NCI-H510A treated with DMSO at 0.1 percent for 48 hours (cell line): ENCODE results near the gene MYT1.
A peak's percentile ranks its signal among the peaks of the same experiment; 100 is the strongest.

Source experiments
- DNase-seq: peaks from one replicate; lab custom pipeline; 2025; lab: John Stamatoyannopoulos, UW

MYT1 gene

GRCh38 chr20:64153861-64154589 lies 10.2 kb upstream of the MYT1 start:
- no peak for DNase-seq

- no peak for DNase-seq
Observed at GRCh38 chr20:64154590-64155257, 9.5 kb upstream of the MYT1 start.

DNA sequence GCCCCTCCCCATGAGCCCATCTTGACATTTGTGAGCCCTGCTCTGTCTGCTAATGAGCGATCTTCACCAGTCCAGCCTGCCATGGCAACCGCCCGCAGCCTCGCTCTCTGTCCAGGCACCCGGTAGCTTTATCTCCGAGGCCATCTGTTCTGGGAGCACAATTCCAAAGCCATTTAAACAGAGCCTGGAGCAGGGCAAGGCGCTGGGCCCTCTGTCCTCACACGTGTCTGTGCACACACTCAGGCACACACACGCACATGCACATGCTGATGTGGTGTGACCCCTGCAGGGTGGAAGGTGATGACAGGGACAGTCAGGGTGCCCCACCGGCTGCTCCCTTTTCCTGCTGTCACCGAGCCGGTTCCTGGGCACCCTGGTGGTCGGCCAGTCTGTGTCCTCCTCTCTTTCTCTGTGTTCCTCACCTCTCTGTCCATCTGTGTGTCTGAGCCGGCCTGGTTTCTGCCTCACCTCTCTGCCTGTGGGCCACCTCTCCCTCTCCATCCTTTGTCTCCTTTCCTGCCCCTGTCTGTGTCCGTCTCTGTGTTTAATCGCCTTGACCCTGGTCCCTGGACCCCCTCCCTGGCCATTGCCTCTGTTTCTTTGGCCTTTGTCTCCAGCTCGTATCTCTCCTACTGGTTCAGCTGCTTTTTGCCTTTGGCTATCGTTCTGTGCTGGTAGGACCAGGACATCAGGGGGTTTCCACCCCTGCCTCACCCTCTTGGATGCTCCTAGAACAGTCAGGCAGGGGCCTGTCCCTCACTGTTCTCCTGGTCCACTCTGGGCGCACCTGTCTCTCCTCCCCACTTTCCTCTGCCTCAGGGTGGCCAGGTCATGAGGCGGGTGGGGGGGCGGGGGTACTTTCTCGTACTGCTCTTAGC lies 8.8 kb upstream of the MYT1 start:
- no peak for DNase-seq

GRCh38 chr20:64156136-64156885 lies 7.9 kb upstream of the MYT1 start:
- DNase-seq = peak; percentile 85

GRCh38 chr20:64156886-64157875 lies 7.1 kb upstream of the MYT1 start:
- DNase-seq = no peak

DNA sequence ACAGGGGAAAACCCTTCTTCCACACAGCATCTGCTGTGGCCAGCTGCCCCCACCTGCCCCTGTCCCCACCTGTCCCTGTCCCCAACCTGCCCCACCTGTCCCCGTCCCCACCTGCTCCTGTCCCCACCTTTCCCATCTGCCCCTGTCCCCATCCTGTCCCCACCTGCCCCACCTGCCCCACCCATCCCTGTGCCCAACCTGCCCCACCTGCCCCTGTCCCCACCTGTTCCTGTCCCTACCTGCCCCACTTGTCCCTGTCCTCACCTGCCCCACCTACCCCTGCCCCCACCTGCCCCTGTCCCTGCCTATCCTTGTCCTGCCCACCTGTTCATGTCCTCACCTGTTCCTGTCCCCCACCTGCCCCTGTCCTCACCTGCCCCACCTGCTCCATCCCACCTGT lies 6.4 kb upstream of the MYT1 start:
- DNase-seq = no peak

DNA sequence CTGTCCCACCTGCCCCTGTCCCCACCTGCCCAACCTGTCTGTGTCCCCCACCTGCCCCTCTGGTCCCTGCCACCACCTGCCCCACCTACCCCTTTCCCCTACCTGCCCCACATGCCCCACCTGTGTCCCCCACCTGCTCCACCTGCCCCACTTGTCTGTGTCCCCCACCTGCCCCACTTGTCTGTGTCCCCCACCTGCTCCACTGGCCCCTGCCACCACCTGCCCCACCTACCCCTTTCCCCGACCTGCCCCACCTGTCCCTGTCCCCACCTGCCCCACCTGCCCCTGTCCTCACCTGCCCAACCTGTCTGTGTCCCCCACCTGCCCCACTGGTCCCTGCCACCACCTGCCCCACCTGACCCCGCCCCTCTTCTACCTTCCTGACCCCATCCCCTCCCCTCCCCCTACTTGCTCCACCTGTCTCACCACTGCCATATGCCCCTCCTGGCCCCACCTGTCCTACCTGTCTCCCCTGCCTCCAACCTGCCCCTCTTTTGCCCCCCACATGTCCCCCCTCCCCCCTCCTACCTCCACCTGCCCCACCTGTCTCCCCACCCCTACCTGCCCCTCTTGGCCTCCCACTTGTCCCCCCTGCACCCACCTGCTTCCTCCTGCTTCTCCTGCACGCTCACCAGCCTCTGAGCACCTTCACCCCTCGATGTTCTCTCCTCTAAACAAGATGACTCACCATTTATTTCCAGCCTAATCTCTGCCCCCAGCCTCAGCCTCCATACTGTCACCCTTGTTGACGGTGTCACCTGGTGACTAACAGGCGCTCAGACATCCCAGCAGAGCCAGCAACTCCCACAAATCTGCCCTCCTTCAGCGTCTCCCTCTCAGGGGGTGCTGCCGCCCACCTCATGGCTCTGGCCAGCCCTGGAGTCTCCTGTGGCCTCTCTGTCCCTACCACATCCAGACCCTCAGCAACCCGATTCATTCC lies 5.6 kb upstream of the MYT1 start:
- DNase-seq = no peak

DNA sequence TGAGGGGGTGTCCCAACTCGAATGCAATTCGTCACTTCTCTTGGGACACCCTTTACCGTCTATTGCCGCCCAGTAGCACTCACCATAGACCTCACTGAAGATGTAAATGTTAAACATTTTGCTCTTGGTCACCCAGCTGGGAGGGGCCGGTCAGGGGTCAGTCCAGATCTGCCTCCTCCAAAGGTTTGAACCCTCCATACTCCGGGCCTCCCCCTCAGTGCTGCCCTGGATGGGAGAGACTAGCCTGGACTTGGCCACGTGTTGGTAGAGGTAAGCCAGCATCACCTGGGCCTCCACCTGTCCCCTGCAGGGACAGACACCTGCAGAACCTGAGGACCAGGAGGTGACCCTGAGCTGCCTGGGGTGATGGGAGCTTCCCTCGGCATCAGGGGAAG lies 5.0 kb upstream of the MYT1 start:
- DNase-seq = no peak

GRCh38 chr20:64159711-64160110 lies 4.5 kb upstream of the MYT1 start:
- DNase-seq = no peak

DNA sequence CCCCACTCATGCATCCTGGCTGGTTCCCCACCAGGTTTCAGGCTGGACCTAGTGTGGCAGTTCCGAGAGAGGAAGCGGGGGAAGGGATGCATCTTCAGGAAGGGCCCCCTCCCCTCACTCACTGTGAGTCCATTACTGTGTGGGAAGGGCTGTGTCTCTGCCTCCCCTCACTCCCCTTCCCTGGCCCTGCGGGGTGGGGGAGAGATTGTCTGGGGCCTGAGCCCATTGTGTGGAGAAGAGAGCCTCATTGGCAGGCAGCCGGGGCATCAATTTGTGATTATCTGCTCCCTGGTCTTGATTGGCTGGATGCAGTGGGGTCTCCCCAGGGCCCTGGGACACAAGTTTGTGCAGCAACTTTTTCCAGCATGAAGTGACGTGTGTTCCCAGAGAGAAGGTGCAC lies 4.1 kb upstream of the MYT1 start:
- DNase-seq = no peak

- DNase-seq = peak; percentile 31
Observed at GRCh38 chr20:64160526-64161355, 3.5 kb upstream of the MYT1 start.

DNA sequence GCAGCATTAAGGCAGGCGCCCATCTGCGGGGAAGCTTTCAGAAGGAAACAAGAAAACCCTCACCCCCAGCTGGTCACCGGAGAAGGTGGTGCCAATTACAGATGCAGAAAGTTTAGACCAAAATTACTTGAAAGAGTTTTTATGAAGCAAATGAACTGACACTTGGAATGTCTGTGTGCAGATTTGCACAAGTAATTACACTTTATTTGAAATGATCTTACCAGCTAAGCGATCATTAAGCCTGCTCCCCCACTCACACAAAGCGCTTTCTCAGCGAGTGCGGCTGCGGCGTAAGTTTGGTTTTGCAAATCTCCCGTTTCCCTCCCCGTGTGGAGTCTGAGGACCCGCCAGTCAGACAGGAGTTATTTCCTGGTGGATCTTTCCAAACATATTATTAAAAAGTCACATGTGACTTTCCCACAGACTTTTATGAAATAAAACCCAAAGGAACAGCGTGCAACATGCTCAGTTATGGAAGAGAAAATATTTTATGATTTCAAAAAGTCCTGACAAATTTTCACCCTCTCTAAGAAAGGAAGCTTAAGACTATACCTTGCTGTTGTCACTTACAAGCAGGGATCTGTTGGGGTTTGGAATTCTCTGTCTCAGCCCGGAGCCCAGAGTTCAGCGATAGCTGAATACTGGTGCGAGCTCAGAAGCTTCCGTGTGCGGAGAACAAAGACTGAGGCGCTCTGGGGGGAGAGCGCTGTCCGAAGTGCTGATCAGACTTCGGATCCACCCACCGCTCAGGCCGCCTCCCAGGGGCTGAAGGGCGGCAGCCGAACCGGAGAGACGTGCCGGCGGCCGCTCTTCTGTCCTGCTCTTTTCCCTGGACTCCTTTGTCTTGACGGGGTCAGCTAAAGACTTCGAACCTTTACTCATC lies 2.7 kb upstream of the MYT1 start:
- peak; percentile 49 for DNase-seq

- DNase-seq = no peak
Observed at GRCh38 chr20:64162239-64162910, 1.9 kb upstream of the MYT1 start.

DNA sequence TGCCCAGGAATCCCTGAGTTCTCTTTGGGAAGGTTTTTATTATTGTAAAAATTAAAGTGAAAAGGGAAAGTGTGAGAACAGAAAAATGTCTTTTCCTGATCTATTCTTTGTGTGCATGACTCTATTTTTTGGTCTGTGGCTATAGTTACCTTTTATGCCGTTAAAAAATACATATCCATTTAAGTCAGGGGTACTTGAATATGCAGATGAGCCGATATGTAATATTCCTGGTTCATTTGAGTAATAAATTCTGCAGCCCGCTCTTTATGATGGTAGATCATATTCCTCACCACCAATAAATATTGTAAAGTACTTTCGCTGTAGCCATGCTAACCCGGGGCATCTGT lies 503 bp upstream of the MYT1 start:
- DNase-seq = no peak

GRCh38 chr20:64165866-64166600 lies 1.8 kb downstream of the MYT1 start:
- no peak for DNase-seq

DNA sequence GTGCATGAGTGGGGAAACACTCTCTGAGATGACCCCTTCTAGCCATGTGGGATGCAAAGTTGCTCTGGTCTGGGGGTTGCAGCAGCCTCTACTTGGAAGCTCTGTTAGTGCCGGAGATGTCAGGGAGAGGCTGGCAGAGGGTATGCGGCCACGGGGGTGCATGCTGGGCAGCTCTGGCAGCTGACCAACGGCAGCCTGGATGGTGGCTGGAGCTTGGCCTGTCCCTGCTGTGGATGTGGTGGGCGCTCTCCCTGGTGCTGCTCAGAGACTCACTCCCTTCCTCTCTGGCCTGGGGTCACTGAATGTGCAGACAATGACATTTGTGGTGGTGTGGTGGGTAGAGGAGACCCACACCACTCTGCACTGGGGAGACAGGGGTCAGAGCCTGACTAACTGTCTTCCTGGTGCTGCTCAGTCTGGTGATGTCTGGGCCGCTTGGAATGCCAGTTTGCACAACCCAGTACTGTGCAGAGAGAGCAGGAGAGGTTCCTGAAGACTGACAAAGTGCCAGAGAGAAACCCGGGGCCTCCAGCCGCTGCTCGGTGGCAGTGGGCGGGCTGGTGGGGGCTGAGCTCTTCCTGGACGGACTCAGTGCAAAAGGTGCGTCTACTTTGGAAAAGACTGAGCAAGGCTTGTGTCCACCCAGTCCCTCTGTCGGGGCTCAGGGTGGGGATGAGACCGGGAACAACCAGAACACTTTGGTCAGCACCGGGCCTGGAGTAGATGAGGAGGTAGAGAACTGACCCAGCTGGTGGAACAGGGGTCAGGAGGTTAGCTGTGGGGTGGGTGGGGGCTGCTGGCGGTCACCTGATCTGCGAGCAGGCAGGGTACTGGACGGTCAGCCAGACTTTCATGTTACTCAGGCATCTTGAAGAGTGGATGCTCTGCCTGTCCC lies 2.7 kb downstream of the MYT1 start:
- no peak for DNase-seq
